ENCODE results near the gene DCD. TPM values are rescaled to one million over a fixed set of nuclear protein-coding genes. Genes with fewer than 3 reads are reported as not detected.

The DCD gene
- total RNA-seq, 1 donor = not detected

- no peak for TF ChIP-seq CTCF (IDR thresholded peaks at IDR 0.05; ENCODE audit: insufficient read depth, low read depth, low read length)
- no peak overlapping the region for H3K4me3 ChIP-seq (ENCODE audit: low read depth, low read length)
- DNase-seq (ENCODE audit: low read depth) = no peak
Measured at GRCh38 chr12:54611715-54612149, 36.4 kb downstream of the DCD start.

GRCh38 chr12:54608769-54609168, 39.4 kb downstream of the DCD start:
- DNase-seq (ENCODE audit: low read depth) = no peak
- H3K4me3 ChIP-seq (ENCODE audit: low read depth, low read length) = no peak overlapping the region
- TF ChIP-seq CTCF (IDR thresholded peaks at IDR 0.05; ENCODE audit: insufficient read depth, low read depth, low read length) = no peak

GRCh38 chr12:54608156-54608555, 40.0 kb downstream of the DCD start:
- TF ChIP-seq CTCF (IDR thresholded peaks at IDR 0.05; ENCODE audit: insufficient read depth, low read depth, low read length) = no peak
- H3K4me3 ChIP-seq (ENCODE audit: low read depth, low read length) = no peak overlapping the region
- no peak for DNase-seq (ENCODE audit: low read depth)

GRCh38 chr12:54606556-54606955, 41.6 kb downstream of the DCD start:
- no peak overlapping the region for H3K4me3 ChIP-seq (ENCODE audit: low read depth, low read length)
- DNase-seq (ENCODE audit: low read depth) = no peak
- no peak for TF ChIP-seq CTCF (IDR thresholded peaks at IDR 0.05; ENCODE audit: insufficient read depth, low read depth, low read length)

- TF ChIP-seq CTCF (IDR thresholded peaks at IDR 0.05; ENCODE audit: insufficient read depth, low read depth, low read length) = no peak
- DNase-seq (ENCODE audit: low read depth) = no peak
- H3K4me3 ChIP-seq (ENCODE audit: low read depth, low read length) = no peak overlapping the region
Measured at GRCh38 chr12:54605138-54605970, 42.8 kb downstream of the DCD start.

- no peak for DNase-seq (ENCODE audit: low read depth)
- no peak for TF ChIP-seq CTCF (IDR thresholded peaks at IDR 0.05; ENCODE audit: insufficient read depth, low read depth, low read length)
- no peak overlapping the region for H3K4me3 ChIP-seq (ENCODE audit: low read depth, low read length)
Measured at GRCh38 chr12:54604436-54604835, 43.7 kb downstream of the DCD start.
